ENCODE measurements around the gene TEPSIN.

TEPSIN gene

GRCh38 chr17:81184555-81184954, 54.3 kb downstream of the TEPSIN start:
- no peak for DNase-seq (ENCODE audit: low spot score)

- no peak for DNase-seq (ENCODE audit: low spot score)
Measured at GRCh38 chr17:81183807-81184206, 55.0 kb downstream of the TEPSIN start.

DNA sequence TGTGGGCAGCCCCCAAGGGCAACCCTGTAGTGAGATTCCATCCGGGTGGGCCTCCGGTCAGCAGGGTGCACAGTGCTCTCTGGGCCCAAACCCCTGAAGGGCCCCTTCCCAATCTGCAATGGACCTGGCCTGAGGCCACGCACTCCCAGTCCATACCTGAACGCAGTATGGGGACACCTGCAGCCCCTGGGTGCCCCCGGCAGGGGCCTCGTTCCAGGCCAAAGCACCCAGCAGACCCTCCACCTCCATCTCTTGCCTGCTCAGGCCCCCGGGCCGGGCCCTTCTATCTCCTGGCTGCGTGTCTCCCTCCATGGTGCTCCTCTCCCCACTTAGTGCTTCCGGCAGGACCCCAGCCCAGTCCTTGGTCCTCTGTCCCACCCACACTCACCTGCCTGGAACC, 55.5 kb downstream of the TEPSIN start:
- DNase-seq (ENCODE audit: low spot score) = no peak

- no peak for DNase-seq (ENCODE audit: low spot score)
Measured at GRCh38 chr17:81182596-81182995, 56.3 kb downstream of the TEPSIN start.

GRCh38 chr17:81181811-81182185, 57.1 kb downstream of the TEPSIN start:
- no peak for DNase-seq (ENCODE audit: low spot score)

DNA sequence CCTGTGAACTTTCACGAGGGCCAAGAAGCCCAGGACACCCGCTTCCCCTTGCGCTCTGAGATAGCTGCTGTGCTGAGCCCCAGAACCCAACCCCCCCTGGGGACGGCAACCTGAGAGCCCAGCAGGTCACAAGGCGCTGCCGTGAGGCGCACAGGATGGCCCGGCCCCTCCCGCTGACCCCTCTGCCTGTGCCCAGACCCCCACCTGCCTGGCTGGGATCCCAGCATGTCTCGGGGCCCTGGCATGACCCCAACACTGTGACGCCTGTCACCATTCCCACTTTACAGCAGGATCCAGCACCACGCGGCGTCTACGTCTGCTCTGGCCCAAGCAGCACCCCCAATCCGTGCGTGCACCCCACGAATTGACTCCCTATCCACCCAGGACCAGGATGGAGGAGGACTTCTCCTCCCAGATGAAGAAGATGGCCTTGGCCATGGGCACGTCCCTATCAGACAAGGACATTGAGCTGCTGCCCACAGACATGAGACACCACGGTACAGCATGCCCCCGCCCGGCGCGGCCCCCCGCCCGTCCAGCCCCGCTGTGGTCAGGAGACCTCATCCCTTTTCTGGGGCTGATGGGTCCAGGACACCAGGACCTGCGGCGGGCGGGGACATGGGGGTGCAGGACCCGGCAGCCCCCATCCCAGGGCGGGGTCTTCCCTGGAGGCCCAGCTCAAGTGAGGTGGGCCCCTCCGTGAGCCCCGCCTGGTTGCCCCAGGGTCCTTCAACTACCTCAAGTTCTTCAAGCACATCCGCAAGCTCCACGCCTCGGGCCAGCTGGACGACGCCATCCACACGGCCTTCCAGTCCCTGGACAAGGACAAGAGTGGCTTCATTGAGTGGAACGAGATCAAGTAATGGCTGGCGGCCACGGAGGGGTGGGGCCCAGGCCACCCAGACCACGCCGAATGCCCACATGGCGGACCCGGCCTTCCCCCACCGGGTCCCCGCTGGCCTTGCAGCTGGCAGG, 57.7 kb downstream of the TEPSIN start:
- no peak for DNase-seq (ENCODE audit: low spot score)

GRCh38 chr17:81179861-81180260, 59.0 kb downstream of the TEPSIN start:
- DNase-seq (ENCODE audit: low spot score) = no peak

- DNase-seq (ENCODE audit: low spot score) = no peak
Measured at GRCh38 chr17:81179220-81179619, 59.6 kb downstream of the TEPSIN start.
